Caco-2 (cell line): ENCODE results near the gene IFNK. TPM values are rescaled to one million over a fixed set of nuclear protein-coding genes. Genes with fewer than 3 reads are reported as not detected.
A peak's percentile ranks its signal among the peaks of the same experiment; 100 is the strongest.

Experiments
- BruUV-seq: library from RNA; stranded (reverse); fragments of 400-500 nt; replicated peaks from 2 replicates; lab custom pipeline; 2021; lab: Mats Ljungman, UMichigan
- CTCF ChIA-PET: fragments of 300-600 bp; sonication (Branson Sonifier 250); formaldehyde crosslinking; loops from one replicate; lab custom pipeline; 2022; ENCODE audit warnings: antibody characterized with exemption; lab: Charles Lee
- POLR2A ChIA-PET: fragments of 300-600 bp; sonication (Branson Sonifier 250); formaldehyde crosslinking; loops from one replicate; lab custom pipeline; 2022; ENCODE audit warnings: antibody characterized with exemption; lab: Charles Lee
- DNase-seq, 2 experiments: peaks; one replicate each; pipeline versions ENCODE4 v3.0.0 to v3.0.0-alpha.2; 2020 to 2022
- H3K27me3 ChIP-seq: replicated peaks from 2 replicates; pipeline ENCODE4 v1.6.0; 2011; ENCODE audit warnings: low read length; ENCODE audit not compliant: control insufficient read depth, insufficient read depth
- H3K36me3 ChIP-seq: 2 replicates; pipeline ENCODE4 v1.5.1; 2011; ENCODE audit warnings: low read length; ENCODE audit not compliant: control insufficient read depth, insufficient read depth
- H3K4me1 ChIP-seq: fragments of 250-450 bp; sonication (Bioruptor Pico); 2 replicates; pipeline ENCODE4 v1.5.1; 2020; ENCODE audit warnings: mild to moderate bottlenecking
- H3K4me3 ChIP-seq: 2 replicates; pipeline ENCODE4 v1.5.1; 2011; ENCODE audit warnings: low read depth, mild to moderate bottlenecking, control low read depth, low read length
- H3K9me3 ChIP-seq: fragments of 250-450 bp; sonication (Bioruptor Pico); 2 replicates; pipeline ENCODE4 v1.5.1; 2020; ENCODE audit warnings: mild to moderate bottlenecking, moderate library complexity
- H3K27ac Mint-ChIP-seq: one replicate; pipeline ENCODE4 v1.8.0; 2022; ENCODE audit warnings: mixed read lengths; ENCODE audit not compliant: unreplicated experiment
- H3K27me3 Mint-ChIP-seq: one replicate; pipeline ENCODE4 v1.8.0; 2022; ENCODE audit warnings: mixed read lengths; ENCODE audit not compliant: insufficient read depth, unreplicated experiment
- H3K36me3 Mint-ChIP-seq: one replicate; pipeline ENCODE4 v1.8.0; 2022; ENCODE audit warnings: mild to moderate bottlenecking, mixed read lengths; ENCODE audit not compliant: insufficient read depth, unreplicated experiment
- H3K4me1 Mint-ChIP-seq: one replicate; pipeline ENCODE4 v1.8.0; 2022; ENCODE audit warnings: low read depth, mixed read lengths; ENCODE audit not compliant: unreplicated experiment
- H3K4me3 Mint-ChIP-seq: one replicate; pipeline ENCODE4 v1.8.0; 2022; ENCODE audit warnings: mild to moderate bottlenecking, moderate library complexity, mixed read lengths; ENCODE audit not compliant: unreplicated experiment
- H3K9me3 Mint-ChIP-seq: one replicate; pipeline ENCODE4 v1.8.0; 2022; ENCODE audit warnings: mixed read lengths; ENCODE audit not compliant: unreplicated experiment
- CTCF ChIP-seq, 2 experiments: fragments of 200-600 bp in 1 of 2; IDR thresholded peaks; 1 replicate in 1 of 2; 2 replicates in 1 of 2; pipeline versions ENCODE4 v1.5.1 to v1.8.0; 2011 to 2022; ENCODE audit warnings: antibody characterized with exemption in 1 of 2, control low read depth in 1 of 2, inconsistent platforms in 1 of 2, low read depth in 1 of 2, low read length in 1 of 2, mild to moderate bottlenecking in 1 of 2, moderate library complexity in 1 of 2; ENCODE audit not compliant: insufficient read depth in 1 of 2, severe bottlenecking in 1 of 2, unreplicated experiment in 1 of 2
- intact Hi-C: fragments of 100-400 bp; cut with micrococcal nuclease; formaldehyde crosslinking; loops from one replicate; pipeline ENCODE4 v1.10.0; 2022; ENCODE audit not compliant: unreplicated experiment
- total RNA-seq: library from RNA; stranded (reverse); gene quantifications from 2 replicates; pipeline ENCODE4 v1.2.3, GENCODE V29; 2022

IFNK gene
- total RNA-seq, 1 experiment from 2014 or later: not detected

GRCh38 chr9:27523141-27523540 is 949 bp upstream of the IFNK start:
- H3K4me3 Mint-ChIP-seq: no peak overlapping the region
- intact Hi-C loops: no loop called here
- H3K27me3 Mint-ChIP-seq: no peaks in the 10 kb centered on the region
- H3K9me3 Mint-ChIP-seq: no peaks in the 10 kb centered on the region
- no peak overlapping the region for H3K27ac Mint-ChIP-seq
- ChIA-PET CTCF (no interaction called here), POLR2A (no interaction called here)
- peaks cover 4% of the 10 kb centered on the region for H3K36me3 Mint-ChIP-seq
- Histone ChIP-seq H3K27me3 (no peaks in the 10 kb centered on the region), H3K9me3 (no peaks in the 10 kb centered on the region), H3K4me3 (no peak overlapping the region), H3K4me1 (no peaks in the 10 kb centered on the region), H3K36me3 (no peaks in the 10 kb centered on the region)
- no peaks in the 10 kb centered on the region for H3K4me1 Mint-ChIP-seq
- DNase-seq: no peak
- no TSS peak for BruUV-seq
- TF ChIP-seq CTCF (IDR thresholded peaks at IDR 0.05; ENCODE audit: insufficient read depth in 1 of 2, low read depth in 1 of 2, low read length in 1 of 2, severe bottlenecking in 1 of 2, unreplicated experiment in 1 of 2): no peak

- TF ChIP-seq CTCF (IDR thresholded peaks at IDR 0.05; ENCODE audit: insufficient read depth in 1 of 2, low read depth in 1 of 2, low read length in 1 of 2, severe bottlenecking in 1 of 2, unreplicated experiment in 1 of 2): no peak
- DNase-seq: no peak
- BruUV-seq: no TSS peak
- H3K4me1 Mint-ChIP-seq: no peaks in the 10 kb centered on the region
- H3K4me1 ChIP-seq: no peaks in the 10 kb centered on the region
- H3K27me3 Mint-ChIP-seq: no peaks in the 10 kb centered on the region
- H3K36me3 Mint-ChIP-seq: no peaks in the 10 kb centered on the region
- peak overlapping the region; percentile 57 for H3K27ac Mint-ChIP-seq
- peak overlapping the region; percentile 58 for H3K4me3 ChIP-seq
- POLR2A ChIA-PET: no interaction called here
- H3K4me3 Mint-ChIP-seq: peak overlapping the region; percentile 75
- CTCF ChIA-PET: no interaction called here
- no peaks in the 10 kb centered on the region for H3K9me3 Mint-ChIP-seq
- no peaks in the 10 kb centered on the region for H3K27me3 ChIP-seq
- no peaks in the 10 kb centered on the region for H3K9me3 ChIP-seq
- intact Hi-C loops: loop anchor here (2.0 to 5.0 kb wide), 4 partner anchors 21 to 160 kb away; no protein-coding TSS in a partner anchor
- no peaks in the 10 kb centered on the region for H3K36me3 ChIP-seq
These were observed 3.6 kb downstream of the IFNK start for GRCh38 chr9:27527702-27528075.

- no peaks in the 10 kb centered on the region for H3K9me3 Mint-ChIP-seq
- Histone ChIP-seq H3K4me1 (no peaks in the 10 kb centered on the region), H3K27me3 (no peaks in the 10 kb centered on the region), H3K4me3 (peak overlapping the region; percentile 58), H3K9me3 (no peaks in the 10 kb centered on the region), H3K36me3 (no peaks in the 10 kb centered on the region)
- H3K27me3 Mint-ChIP-seq: no peaks in the 10 kb centered on the region
- no peaks in the 10 kb centered on the region for H3K36me3 Mint-ChIP-seq
- TF ChIP-seq CTCF (IDR thresholded peaks at IDR 0.05; ENCODE audit: insufficient read depth in 1 of 2, low read depth in 1 of 2, low read length in 1 of 2, severe bottlenecking in 1 of 2, unreplicated experiment in 1 of 2): no peak
- ChIA-PET POLR2A (no interaction called here), CTCF (interaction anchor here (0.7 kb wide), 1 partner anchor 195 kb away, joined by 3 read pairs; no protein-coding TSS in a partner anchor)
- TSS peak; percentile 46 for BruUV-seq
- DNase-seq: peak; percentile 56 to 58
- H3K4me1 Mint-ChIP-seq: no peaks in the 10 kb centered on the region
- intact Hi-C loops: loop anchor here (2.0 to 5.0 kb wide), 4 partner anchors 21 to 161 kb away; no protein-coding TSS in a partner anchor
- H3K27ac Mint-ChIP-seq: peak overlapping the region; percentile 57
- H3K4me3 Mint-ChIP-seq: peak overlapping the region; percentile 75
These were observed 4.2 kb downstream of the IFNK start for GRCh38 chr9:27528076-27528885.
